Trophoblast cell (in vitro differentiated cells and primary cell): Measurements from ENCODE around the gene SMG1.
"Not testable (repeated sequence)": the region's sequence is repeated elsewhere in the genome, so short reads cannot be mapped to it uniquely, and the experiment has no call there.

ENCODE experiments used
- DNase-seq, 2 donors: peaks; one replicate each; pipeline ENCODE4 v3.0.0-alpha.2; 2016
- H2AFZ ChIP-seq: 2 replicates; pipeline ENCODE4 v1.6.1; 2013; ENCODE audit warnings: low read length, moderate library complexity, mild to moderate bottlenecking; ENCODE audit not compliant: insufficient read depth, poor library complexity
- H2AK5ac ChIP-seq: 2 replicates; pipeline ENCODE4 v1.6.1; 2013; ENCODE audit warnings: mild to moderate bottlenecking, low read length
- H2BK120ac ChIP-seq: 2 replicates; pipeline ENCODE4 v1.6.1; 2013; ENCODE audit warnings: low read length, mild to moderate bottlenecking, moderate library complexity; ENCODE audit not compliant: insufficient read depth, poor library complexity
- H2BK12ac ChIP-seq: 2 replicates; pipeline ENCODE4 v1.6.1; 2013; ENCODE audit warnings: mild to moderate bottlenecking, low read length, moderate library complexity
- H2BK5ac ChIP-seq: 2 replicates; pipeline ENCODE4 v1.6.1; 2013; ENCODE audit warnings: low read length, low read depth, moderate library complexity, mild to moderate bottlenecking; ENCODE audit not compliant: poor library complexity
- H3K14ac ChIP-seq: 2 replicates; pipeline ENCODE4 v1.6.1; 2013; ENCODE audit warnings: mild to moderate bottlenecking, low read length
- H3K18ac ChIP-seq: 2 replicates; pipeline ENCODE4 v1.6.1; 2013; ENCODE audit warnings: mild to moderate bottlenecking, low read length
- H3K23ac ChIP-seq: 2 replicates; pipeline ENCODE4 v1.6.1; 2013; ENCODE audit warnings: low read length
- H3K27ac ChIP-seq: 2 replicates; pipeline ENCODE4 v1.5.1; 2013; ENCODE audit warnings: low read depth, mild to moderate bottlenecking, inconsistent platforms, low read length, moderate library complexity
- H3K27me3 ChIP-seq: 2 replicates; pipeline ENCODE4 v1.6.1; 2013; ENCODE audit warnings: inconsistent platforms, mild to moderate bottlenecking, low read length, moderate library complexity; ENCODE audit not compliant: insufficient read depth
- H3K36me3 ChIP-seq, 2 experiments: 1 replicate in 1 of 2; 2 replicates in 1 of 2; pipeline ENCODE4 v1.6.1; 2013; ENCODE audit warnings: low read length in 2 of 2, mild to moderate bottlenecking in 2 of 2, moderate library complexity in 1 of 2; ENCODE audit not compliant: insufficient read depth in 2 of 2, control insufficient read depth in 1 of 2
- H3K4ac ChIP-seq: 2 replicates; pipeline ENCODE4 v1.6.1; 2013; ENCODE audit warnings: low read depth, mild to moderate bottlenecking, low read length, moderate library complexity
- H3K4me1 ChIP-seq, 2 experiments: 1 replicate in 1 of 2; 2 replicates in 1 of 2; pipeline ENCODE4 v1.6.1; 2013; ENCODE audit warnings: low read length in 2 of 2, mild to moderate bottlenecking in 2 of 2, moderate library complexity in 1 of 2; ENCODE audit not compliant: insufficient read depth in 2 of 2, control insufficient read depth in 1 of 2
- H3K4me2 ChIP-seq: 2 replicates; pipeline ENCODE4 v1.6.1; 2013; ENCODE audit warnings: inconsistent platforms, mild to moderate bottlenecking, low read length, moderate library complexity
- H3K4me3 ChIP-seq: 2 replicates; pipeline ENCODE4 v1.5.1; 2013; ENCODE audit warnings: mild to moderate bottlenecking, low read depth, low read length, inconsistent platforms
- H3K79me1 ChIP-seq: one replicate; pipeline ENCODE4 v1.6.1; 2013; ENCODE audit warnings: low read length
- H3K79me2 ChIP-seq: 2 replicates; pipeline ENCODE4 v1.6.1; 2013; ENCODE audit warnings: low read length, mild to moderate bottlenecking; ENCODE audit not compliant: control insufficient read depth, insufficient read depth, poor library complexity
- H3K9ac ChIP-seq: 2 replicates; pipeline ENCODE4 v1.6.1; 2013; ENCODE audit warnings: mild to moderate bottlenecking, low read length
- H3K9me3 ChIP-seq: 2 replicates; pipeline ENCODE4 v1.6.1; 2013; ENCODE audit warnings: low read depth, mild to moderate bottlenecking, control low read depth, inconsistent platforms, low read length; ENCODE audit not compliant: insufficient read depth
- H4K12ac ChIP-seq: 2 replicates; pipeline ENCODE4 v1.6.1; 2013; ENCODE audit warnings: low read depth, mild to moderate bottlenecking, low read length, moderate library complexity
- H4K8ac ChIP-seq: 2 replicates; pipeline ENCODE4 v1.6.1; 2013; ENCODE audit warnings: low read depth, mild to moderate bottlenecking, low read length, moderate library complexity
- H4K91ac ChIP-seq: one replicate; pipeline ENCODE4 v1.6.1; 2013; ENCODE audit warnings: low read depth, mild to moderate bottlenecking, low read length, moderate library complexity
- WGBS: extraction: QIAGEN DNeasy Blood & Tissue Kit; methylation state at CpG from one replicate; pipeline ENCODE4 v1.1.7; 2013; ENCODE audit warnings: missing lambda C conversion rate; ENCODE audit not compliant: insufficient read length, insufficient coverage; ENCODE audit errors: extremely low coverage; 5-methylcytosine and 5-hydroxymethylcytosine counted together

SMG1 gene

GRCh38 chr16:18928073-18928472 lies 1.9 kb upstream of the SMG1 start:
- H3K4me3 ChIP-seq, H3K9me3 ChIP-seq, H3K27ac ChIP-seq, H2BK120ac ChIP-seq, H3K27me3 ChIP-seq, H4K8ac ChIP-seq, H3K4me2 ChIP-seq, H3K79me2 ChIP-seq, H3K23ac ChIP-seq, H2BK5ac ChIP-seq, H2AFZ ChIP-seq, H3K4me1 ChIP-seq, H3K18ac ChIP-seq, H3K36me3 ChIP-seq, H2BK12ac ChIP-seq, H3K14ac ChIP-seq, H3K79me1 ChIP-seq, H3K4ac ChIP-seq, H4K12ac ChIP-seq, H4K91ac ChIP-seq, H3K9ac ChIP-seq, H2AK5ac ChIP-seq: not testable (repeated sequence)
- WGBS, result no CpG with 5 or more reads among the region's 7 CpGs
- peak; percentile 58 for DNase-seq

GRCh38 chr16:18925215-18925985 lies 808 bp downstream of the SMG1 start:
- peak overlapping the region; percentile 94 for H4K12ac ChIP-seq

GRCh38 chr16:18923935-18924334 lies 2.3 kb downstream of the SMG1 start:
- not testable (repeated sequence) for H3K23ac ChIP-seq, DNase-seq, H3K27ac ChIP-seq, H4K8ac ChIP-seq, H2BK12ac ChIP-seq, H3K27me3 ChIP-seq, H3K4me1 ChIP-seq, H3K14ac ChIP-seq, H2BK5ac ChIP-seq, H2AFZ ChIP-seq, H4K12ac ChIP-seq, H3K79me1 ChIP-seq, H3K9ac ChIP-seq, H3K4ac ChIP-seq, H4K91ac ChIP-seq, H3K9me3 ChIP-seq, H2AK5ac ChIP-seq, H2BK120ac ChIP-seq, H3K4me3 ChIP-seq, H3K4me2 ChIP-seq, H3K18ac ChIP-seq, H3K36me3 ChIP-seq
- H3K79me2 ChIP-seq, result peaks cover 18% of the 10 kb centered on the region
- no CpG with 5 or more reads among the region's 5 CpGs for WGBS

More at GRCh38 chr16:18925215-18925985, 808 bp downstream of the SMG1 start:
- H3K9me3 ChIP-seq, H2AK5ac ChIP-seq, H3K4me1 ChIP-seq, H2BK12ac ChIP-seq, H3K36me3 ChIP-seq, H3K23ac ChIP-seq, H3K27me3 ChIP-seq, H3K79me1 ChIP-seq: not testable (repeated sequence)
- H3K4me2 ChIP-seq, result peak overlapping the region; percentile 75
- H2BK120ac ChIP-seq, result peak overlapping the region; percentile 77
- H3K4ac ChIP-seq, result peak overlapping the region; percentile 64
- peak; percentile 51 to 63 for DNase-seq
- H3K79me2 ChIP-seq, result peaks cover 14% of the 10 kb centered on the region
- H4K8ac ChIP-seq, result peak overlapping the region; percentile 95
- H3K14ac ChIP-seq, result peak overlapping the region; percentile 98
- peak overlapping the region; percentile 89 for H3K9ac ChIP-seq
- peak overlapping the region; percentile 71 for H2AFZ ChIP-seq
- peak overlapping the region; percentile 95 for H3K27ac ChIP-seq
- H2BK5ac ChIP-seq, result peak overlapping the region; percentile 96
- no CpG with 5 or more reads among the region's 42 CpGs for WGBS
- peak overlapping the region; percentile 89 for H4K91ac ChIP-seq
- H3K4me3 ChIP-seq, result peak overlapping the region; percentile 94
- H3K18ac ChIP-seq, result peak overlapping the region; percentile 97

- no CpG with 5 or more reads among the region's 8 CpGs for WGBS
- not testable (repeated sequence) for H3K79me1 ChIP-seq, H2BK120ac ChIP-seq, H3K4me1 ChIP-seq, DNase-seq, H2BK12ac ChIP-seq, H3K36me3 ChIP-seq, H4K91ac ChIP-seq, H3K9me3 ChIP-seq, H4K8ac ChIP-seq, H3K27me3 ChIP-seq, H2AFZ ChIP-seq, H2BK5ac ChIP-seq, H3K14ac ChIP-seq, H3K4me2 ChIP-seq, H3K23ac ChIP-seq, H3K9ac ChIP-seq, H3K18ac ChIP-seq, H4K12ac ChIP-seq, H3K4me3 ChIP-seq, H2AK5ac ChIP-seq, H3K27ac ChIP-seq
- Histone ChIP-seq H3K79me2 (peaks cover 18% of the 10 kb centered on the region), H3K4ac (peak overlapping the region; percentile 93)
Observed at GRCh38 chr16:18923124-18923523, 3.1 kb downstream of the SMG1 start.
